OCI-LY3 (cell line): Measurements from ENCODE around the gene IL12A.

Experiments
- CTCF ChIP-seq: fragments of 200-600, 300-600 bp; sonication (generic); IDR thresholded peaks from 2 replicates; pipeline ENCODE4 v1.5.1; 2014; ENCODE audit warnings: antibody characterized with exemption, low read length, low read depth
- EZH2phosphoT487 ChIP-seq: fragments of 200-600 bp; shearing (Covaris generic); IDR thresholded peaks from 2 replicates; pipeline ENCODE4 v1.6.1; 2018; ENCODE audit warnings: antibody characterized with exemption, mixed run types, low read depth

GRCh38 chr3:160041465-160041864 lies 52.8 kb downstream of the IL12A start:
- TF ChIP-seq EZH2phosphoT487 (no peak), CTCF (no peak)
